GM10248 (cell line): ENCODE data around the gene SFMBT2.

ENCODE experiments used
- CTCF ChIA-PET: fragments of 300-600 bp; sonication (Branson Sonifier 250); formaldehyde crosslinking; extraction: SDS; loops from one replicate; lab custom pipeline; 2021; ENCODE audit warnings: antibody characterized with exemption; lab: Yijun Ruan, JAX
- POLR2A ChIA-PET: fragments of 350-650 bp; sonication (Branson Sonifier 250); formaldehyde crosslinking; extraction: SDS; loops from one replicate; lab custom pipeline; 2020; ENCODE audit warnings: antibody characterized with exemption; lab: Yijun Ruan, JAX
- DNase-seq: peaks from one replicate; pipeline ENCODE4 v3.0.0; 2012; ENCODE audit errors: extremely low spot score
- TF ChIP-seq, protein P1 (sequence below): IDR thresholded peaks from 2 replicates; pipeline ENCODE4 v1.5.1; 2012; ENCODE audit warnings: mild to moderate bottlenecking, low read depth; ENCODE audit errors: extremely low read depth, missing control alignments, control extremely low read depth

The SFMBT2 gene

DNA sequence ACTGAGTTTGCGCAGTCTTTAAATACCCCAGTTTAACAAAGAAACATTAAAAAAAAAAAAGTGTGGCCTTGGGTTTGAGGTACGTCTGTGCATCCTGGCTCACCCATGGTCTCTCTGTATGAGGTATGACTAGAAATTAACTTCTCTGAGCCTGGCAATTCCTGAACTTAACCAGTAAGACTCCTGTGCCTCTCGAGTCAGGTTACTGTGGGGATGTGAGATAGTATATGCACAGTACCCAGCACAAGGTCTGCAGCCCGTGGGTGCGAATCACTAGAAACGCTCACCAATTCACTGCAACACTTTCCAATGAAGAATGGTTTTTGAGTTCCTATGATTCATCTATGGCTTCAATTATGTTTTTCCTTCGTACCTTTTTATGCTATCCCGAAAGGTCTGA is 149.9 kb downstream of the SFMBT2 start:
- POLR2A ChIA-PET, result no interaction called here
- DNase-seq, result no peak
- TF ChIP-seq, protein P1, sequence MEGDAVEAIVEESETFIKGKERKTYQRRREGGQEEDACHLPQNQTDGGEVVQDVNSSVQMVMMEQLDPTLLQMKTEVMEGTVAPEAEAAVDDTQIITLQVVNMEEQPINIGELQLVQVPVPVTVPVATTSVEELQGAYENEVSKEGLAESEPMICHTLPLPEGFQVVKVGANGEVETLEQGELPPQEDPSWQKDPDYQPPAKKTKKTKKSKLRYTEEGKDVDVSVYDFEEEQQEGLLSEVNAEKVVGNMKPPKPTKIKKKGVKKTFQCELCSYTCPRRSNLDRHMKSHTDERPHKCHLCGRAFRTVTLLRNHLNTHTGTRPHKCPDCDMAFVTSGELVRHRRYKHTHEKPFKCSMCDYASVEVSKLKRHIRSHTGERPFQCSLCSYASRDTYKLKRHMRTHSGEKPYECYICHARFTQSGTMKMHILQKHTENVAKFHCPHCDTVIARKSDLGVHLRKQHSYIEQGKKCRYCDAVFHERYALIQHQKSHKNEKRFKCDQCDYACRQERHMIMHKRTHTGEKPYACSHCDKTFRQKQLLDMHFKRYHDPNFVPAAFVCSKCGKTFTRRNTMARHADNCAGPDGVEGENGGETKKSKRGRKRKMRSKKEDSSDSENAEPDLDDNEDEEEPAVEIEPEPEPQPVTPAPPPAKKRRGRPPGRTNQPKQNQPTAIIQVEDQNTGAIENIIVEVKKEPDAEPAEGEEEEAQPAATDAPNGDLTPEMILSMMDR, result no peak
- CTCF ChIA-PET, result interaction anchor here (0.7 to 1.3 kb wide), 2 partner anchors 10 to 11 kb away, joined by 3 to 8 read pairs; no protein-coding TSS in a partner anchor

DNA sequence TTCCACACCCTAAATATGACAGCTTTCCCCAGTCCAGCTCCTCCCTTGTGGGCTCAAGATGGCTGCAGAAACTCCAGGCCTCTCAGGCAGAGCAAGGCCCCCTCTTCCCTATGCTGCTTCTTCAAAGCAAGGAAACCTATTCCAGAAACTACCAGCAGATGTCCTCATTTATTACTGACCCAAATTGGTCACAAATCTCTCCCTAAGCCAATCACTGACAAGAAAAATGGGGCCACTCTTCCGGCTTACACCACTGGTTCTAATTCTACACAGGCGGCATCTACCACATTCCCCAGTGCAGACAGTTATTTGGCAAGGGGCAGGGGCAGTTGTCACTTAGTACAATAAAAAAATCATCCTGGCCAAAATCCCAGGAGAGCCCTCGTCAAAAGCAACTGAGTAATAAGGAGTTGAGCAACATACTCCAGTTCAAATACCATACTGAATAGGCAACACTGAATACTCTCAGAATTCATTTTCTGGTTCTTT is 150.4 kb downstream of the SFMBT2 start:
- peak; percentile 64 for DNase-seq
- ChIA-PET POLR2A (no interaction called here), CTCF (interaction anchor here (0.7 to 3.0 kb wide), 5 partner anchors 10 to 151 kb away, joined by 3 to 13 read pairs (median 6); partner anchors contain the start of gene SFMBT2)
- TF ChIP-seq, protein P1, result peak; percentile 61

- DNase-seq, result peak; percentile 59
- ChIA-PET POLR2A (no interaction called here), CTCF (interaction anchor here (0.8 to 3.0 kb wide), 11 partner anchors 9 to 339 kb away, joined by 3 to 13 read pairs (median 4); partner anchors contain the start of gene SFMBT2)
- TF ChIP-seq, protein P1, result no peak
These were observed 151.8 kb downstream of the SFMBT2 start for GRCh38 chr10:7258948-7259523.

DNA sequence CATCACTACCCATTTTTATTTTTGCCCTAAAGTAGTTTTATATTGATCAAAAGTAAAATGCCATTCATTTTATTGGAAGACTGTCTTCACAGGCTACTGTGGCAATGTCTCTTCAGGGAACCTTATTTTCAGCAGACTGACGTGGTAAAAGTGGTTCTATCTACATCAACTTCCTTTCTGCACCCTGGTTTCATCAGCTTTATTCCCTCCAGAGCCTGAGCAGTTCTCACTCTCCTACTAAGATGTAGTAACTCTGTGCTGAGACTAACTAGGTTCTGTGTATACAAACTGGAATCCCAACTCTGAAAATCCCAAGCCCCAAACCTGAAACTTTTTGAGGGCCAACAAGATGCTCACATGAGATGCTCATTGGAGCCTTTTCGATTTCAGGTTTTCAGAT is 155.3 kb downstream of the SFMBT2 start:
- TF ChIP-seq, protein P1, result no peak
- no peak for DNase-seq
- POLR2A ChIA-PET, result no interaction called here
- CTCF ChIA-PET, result interaction anchor here (2.4 kb wide), 1 partner anchor 153 kb away, joined by 7 read pairs; no protein-coding TSS in a partner anchor

DNA sequence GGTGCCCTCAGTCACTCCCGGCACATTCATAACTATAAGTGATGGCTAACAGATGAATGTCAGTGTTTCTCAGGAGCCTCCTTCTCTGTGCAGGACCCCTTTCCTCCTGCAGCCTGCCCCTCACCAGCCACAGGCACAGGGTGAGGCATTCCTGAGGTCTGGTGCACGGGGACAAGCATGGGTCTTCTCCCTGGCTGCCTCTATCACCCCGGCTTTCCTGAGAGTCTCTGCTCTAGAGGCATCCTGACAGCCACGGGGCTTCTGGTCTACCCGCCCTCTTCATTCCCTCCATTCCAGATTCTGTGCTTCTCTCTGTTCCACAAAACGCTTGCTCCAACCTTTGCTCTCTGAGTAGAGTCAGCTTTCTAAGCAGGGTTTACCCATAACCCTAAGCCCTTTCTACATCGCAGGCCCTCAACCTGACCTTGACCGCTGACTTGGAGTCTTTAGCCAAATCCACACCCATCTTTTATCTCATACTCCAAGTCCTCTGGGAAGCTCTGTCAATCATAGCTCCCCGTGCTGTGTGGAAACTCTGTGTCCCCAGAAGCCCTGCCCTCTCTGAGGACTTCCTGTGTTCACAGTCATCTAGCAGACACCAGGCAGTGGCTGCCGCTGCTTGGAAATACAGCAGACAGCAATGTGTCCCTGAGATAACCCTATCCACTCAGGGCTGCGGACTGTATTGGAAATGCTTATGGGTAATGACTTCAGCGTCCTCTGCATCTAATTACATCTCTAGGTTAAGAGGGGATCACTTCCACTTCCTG is 159.0 kb downstream of the SFMBT2 start:
- no peak for DNase-seq
- TF ChIP-seq, protein P1, result no peak
- CTCF ChIA-PET, result no interaction called here
- POLR2A ChIA-PET, result no interaction called here

- DNase-seq, result no peak
- POLR2A ChIA-PET, result no interaction called here
- TF ChIP-seq, protein P1, result no peak
- CTCF ChIA-PET, result interaction anchor here (1.3 kb wide), 2 partner anchors 9 to 10 kb away, joined by 3 read pairs; no protein-coding TSS in a partner anchor
These were observed 160.6 kb downstream of the SFMBT2 start for GRCh38 chr10:7250236-7250635.
